HEK293 (cell line): ENCODE results near the gene ALDOC.

Source experiments
- CTCF ChIA-PET: fragments of 350-600 bp; formaldehyde crosslinking; extraction: SDS; loops from one replicate; lab custom pipeline; 2021; ENCODE audit warnings: antibody characterized with exemption; lab: Yijun Ruan, JAX
- POLR2A ChIA-PET: fragments of 300-600 bp; formaldehyde crosslinking; extraction: SDS; loops from one replicate; lab custom pipeline; 2020; ENCODE audit warnings: antibody characterized with exemption, inconsistent platforms; lab: Yijun Ruan, JAX
- H3K27ac ChIP-seq: fragments of 200-500 bp; sonication (Bioruptor generic); 2 replicates; pipeline ENCODE4 v1.5.1; 2014; ENCODE audit warnings: low read depth, low read length, control low read depth, inconsistent platforms; ENCODE audit errors: extremely low read depth
- H3K36me3 ChIP-seq, 2 experiments: fragments of 200-500 bp in 1 of 2; sonication (Bioruptor generic) in 1 of 2; 1 replicate in 1 of 2; 2 replicates in 1 of 2; pipeline ENCODE4 v1.5.1; 2014 to 2017; ENCODE audit warnings: inconsistent platforms in 2 of 2, low read length in 2 of 2; ENCODE audit not compliant: control insufficient read depth in 2 of 2, insufficient read depth in 1 of 2
- H3K4me1 ChIP-seq: fragments of 200-500 bp; sonication (Bioruptor generic); 2 replicates; pipeline ENCODE4 v1.5.1; 2014; ENCODE audit warnings: mild to moderate bottlenecking, low read length, inconsistent platforms; ENCODE audit not compliant: control insufficient read depth, insufficient read depth
- H3K4me3 ChIP-seq: 2 replicates; pipeline ENCODE4 v1.5.1; 2011; ENCODE audit warnings: low read depth, mild to moderate bottlenecking, control low read depth, low read length, moderate library complexity
- H3K9me3 ChIP-seq: fragments of 200-500 bp; sonication (Bioruptor generic); 2 replicates; pipeline ENCODE4 v1.5.1; 2014; ENCODE audit warnings: low read depth, low read length, inconsistent platforms; ENCODE audit not compliant: control insufficient read depth, insufficient read depth
- ELK4 ChIP-seq: IDR thresholded peaks from 2 replicates; pipeline ENCODE4 v1.6.1; 2011; ENCODE audit warnings: mild to moderate bottlenecking, low read depth, low read length, borderline replicate concordance
- FEZF1 ChIP-seq: fragments of 450-650 bp; formaldehyde crosslinking; IDR thresholded peaks from 2 replicates; pipeline ENCODE4 v1.5.1; 2016; ENCODE audit warnings: missing biosample characterization, missing genetic modification characterization
- KLF9 ChIP-seq: fragments of 450-650 bp; formaldehyde crosslinking; IDR thresholded peaks from 2 replicates; pipeline ENCODE4 v1.5.1; 2016; ENCODE audit warnings: missing biosample characterization, missing genetic modification characterization, low read depth
- MYNN ChIP-seq: fragments of 450-650 bp; formaldehyde crosslinking; IDR thresholded peaks from 2 replicates; pipeline ENCODE4 v1.5.1; 2016; ENCODE audit warnings: missing biosample characterization, missing genetic modification characterization, borderline replicate concordance
- PRDM10 ChIP-seq: fragments of 450-650 bp; formaldehyde crosslinking; IDR thresholded peaks from 2 replicates; pipeline ENCODE4 v1.5.1; 2016; ENCODE audit warnings: missing biosample characterization, missing genetic modification characterization
- SCRT1 ChIP-seq: fragments of 450-650 bp; formaldehyde crosslinking; IDR thresholded peaks from 2 replicates; pipeline ENCODE4 v1.5.1; 2016; ENCODE audit warnings: missing biosample characterization, missing genetic modification characterization, borderline replicate concordance
- SCRT2 ChIP-seq: fragments of 450-650 bp; formaldehyde crosslinking; IDR thresholded peaks from 2 replicates; pipeline ENCODE4 v1.5.1; 2016; ENCODE audit warnings: missing biosample characterization, missing genetic modification characterization
- SP2 ChIP-seq: fragments of 450-650 bp; formaldehyde crosslinking; IDR thresholded peaks from 2 replicates; pipeline ENCODE4 v1.5.1; 2016; ENCODE audit warnings: missing biosample characterization, missing genetic modification characterization
- YY1 ChIP-seq: fragments of 450-650 bp; formaldehyde crosslinking; IDR thresholded peaks from 2 replicates; pipeline ENCODE4 v1.5.1; 2018; ENCODE audit warnings: missing biosample characterization, missing genetic modification characterization
- ZBTB26 ChIP-seq: fragments of 450-650 bp; formaldehyde crosslinking; optimal IDR thresholded peaks from 2 replicates; pipeline ENCODE3; 2016; ENCODE audit warnings: missing biosample characterization, mild to moderate bottlenecking, missing genetic modification characterization
- ZNF133 ChIP-seq: fragments of 450-650 bp; formaldehyde crosslinking; IDR thresholded peaks from 2 replicates; pipeline ENCODE4 v1.5.1; 2016; ENCODE audit warnings: missing biosample characterization, missing genetic modification characterization
- ZNF146 ChIP-seq: fragments of 450-650 bp; formaldehyde crosslinking; IDR thresholded peaks from 2 replicates; pipeline ENCODE4 v1.5.1; 2016; ENCODE audit warnings: missing biosample characterization, missing genetic modification characterization
- ZNF23 ChIP-seq: fragments of 450-650 bp; formaldehyde crosslinking; IDR thresholded peaks from 2 replicates; pipeline ENCODE4 v1.5.1; 2016; ENCODE audit warnings: missing biosample characterization, missing genetic modification characterization, borderline replicate concordance
- ZNF280D ChIP-seq: fragments of 450-650 bp; formaldehyde crosslinking; IDR thresholded peaks from 2 replicates; pipeline ENCODE4 v1.5.1; 2016; ENCODE audit warnings: missing biosample characterization, missing genetic modification characterization
- ZNF555 ChIP-seq: fragments of 450-650 bp; formaldehyde crosslinking; conservative IDR thresholded peaks from 2 replicates; pipeline ENCODE4 v1.5.1; 2017; ENCODE audit warnings: missing biosample characterization, mild to moderate bottlenecking, missing genetic modification characterization, inconsistent platforms
- ZNF560 ChIP-seq: fragments of 450-650 bp; formaldehyde crosslinking; IDR thresholded peaks from 2 replicates; pipeline ENCODE4 v1.5.1; 2017; ENCODE audit warnings: missing biosample characterization, missing genetic modification characterization, borderline replicate concordance
- ZNF654 ChIP-seq: fragments of 450-650 bp; formaldehyde crosslinking; IDR thresholded peaks from 2 replicates; pipeline ENCODE4 v1.5.1; 2016; ENCODE audit warnings: low read depth, missing biosample characterization, missing genetic modification characterization
- ZNF677 ChIP-seq: fragments of 450-650 bp; IDR thresholded peaks from 2 replicates; pipeline ENCODE4 v1.5.0; 2018; ENCODE audit warnings: missing biosample characterization, mild to moderate bottlenecking, missing genetic modification characterization, moderate library complexity
- ZNF747 ChIP-seq: fragments of 450-650 bp; formaldehyde crosslinking; IDR thresholded peaks from 2 replicates; pipeline ENCODE4 v1.5.1; 2016; ENCODE audit warnings: missing biosample characterization, missing genetic modification characterization

Gene ALDOC

GRCh38 chr17:28563475-28563874 is 13.2 kb downstream of the ALDOC start:
- H3K4me1 ChIP-seq = no peaks in the 10 kb centered on the region
- H3K36me3 ChIP-seq = peaks cover 68 to 84% of the 10 kb centered on the region in 2 experiments
- ChIA-PET POLR2A (interaction anchor here (1.2 to 1.8 kb wide), 2 partner anchors 10 to 13 kb away, joined by 5 read pairs; partner anchors contain the start of gene ALDOC), CTCF (interaction anchor here (0.6 kb wide), 1 partner anchor 25 kb away, joined by 3 read pairs; no protein-coding TSS in a partner anchor)
- no peaks in the 10 kb centered on the region for H3K9me3 ChIP-seq
- TF ChIP-seq YY1 (tag by site-specific recombination) = no peak
- TF ChIP-seq ZNF280D (tag by site-specific recombination) = no peak
- TF ChIP-seq ZNF560 = no peak
- no peak for TF ChIP-seq ZNF747 (tag by site-specific recombination)
- no peak for TF ChIP-seq ZNF23
- no peak for TF ChIP-seq ZBTB26 (tag by site-specific recombination)
- no peak for TF ChIP-seq ZNF555 (tag by site-specific recombination)
- TF ChIP-seq MYNN = no peak
- TF ChIP-seq PRDM10 (tag by site-specific recombination) = no peak
- no peak overlapping the region for H3K4me3 ChIP-seq
- H3K27ac ChIP-seq = no peak overlapping the region

GRCh38 chr17:28555022-28555421 is 21.7 kb downstream of the ALDOC start:
- H3K9me3 ChIP-seq = no peaks in the 10 kb centered on the region
- TF ChIP-seq ZNF133 (tag by site-specific recombination) (no peak), ZNF146 (no peak), SCRT1 (tag by site-specific recombination) (peak; percentile 74; the same call in 1 of the 2 replicates), ELK4 (no peak), KLF9 (no peak), ZNF677 (tag by site-specific recombination) (no peak), FEZF1 (tag by site-specific recombination) (no peak), ZNF654 (no peak), ZNF280D (tag by site-specific recombination) (no peak), SCRT2 (tag by site-specific recombination) (peak; percentile 87), SP2 (no peak)
- H3K36me3 ChIP-seq = peaks cover 56 to 71% of the 10 kb centered on the region in 2 experiments
- H3K27ac ChIP-seq = no peak overlapping the region
- ChIA-PET CTCF (no interaction called here), POLR2A (interaction anchor here (1.5 to 8.9 kb wide), 2 partner anchors 14 to 17 kb away, joined by 5 to 68 read pairs; partner anchors contain the start of gene PIGS)
- H3K4me3 ChIP-seq = no peak overlapping the region
- peaks cover 12% of the 10 kb centered on the region; the same call in 1 of the 2 replicates for H3K4me1 ChIP-seq
